GM19351 (cell line): ENCODE results near the gene SETMAR.
"Not testable (repeated sequence)": the region's sequence is repeated elsewhere in the genome, so short reads cannot be mapped to it uniquely, and the experiment has no call there.

ENCODE experiments used
- ATAC-seq: cut with Tn5 transposase; IDR thresholded peaks from one replicate; pipeline ENCODE4 v1.9.1; 2021; ENCODE audit warnings: mild to moderate bottlenecking, moderate library complexity; ENCODE audit not compliant: unreplicated experiment

SETMAR gene

GRCh38 chr3:4313606-4314293 is 10.6 kb downstream of the SETMAR start:
- ATAC-seq, result no peak

DNA sequence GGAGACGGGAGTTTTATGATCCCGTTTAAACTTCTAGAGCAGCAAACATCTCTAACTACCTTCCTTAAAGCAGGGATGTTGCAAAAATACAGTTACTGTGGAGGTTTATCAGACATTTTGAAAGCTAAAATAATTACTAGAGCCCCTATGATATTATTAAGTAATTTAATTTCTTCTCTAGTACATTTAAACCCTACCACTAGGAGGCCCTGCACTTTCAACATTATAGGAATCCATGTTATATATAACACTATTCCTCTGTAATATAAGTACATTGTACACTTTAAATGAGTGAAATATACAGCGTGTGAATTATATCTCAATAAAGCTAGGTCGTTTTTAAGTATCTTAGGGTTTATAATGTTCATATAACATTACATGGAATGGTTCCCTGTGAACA is 11.5 kb downstream of the SETMAR start:
- ATAC-seq, result no peak

DNA sequence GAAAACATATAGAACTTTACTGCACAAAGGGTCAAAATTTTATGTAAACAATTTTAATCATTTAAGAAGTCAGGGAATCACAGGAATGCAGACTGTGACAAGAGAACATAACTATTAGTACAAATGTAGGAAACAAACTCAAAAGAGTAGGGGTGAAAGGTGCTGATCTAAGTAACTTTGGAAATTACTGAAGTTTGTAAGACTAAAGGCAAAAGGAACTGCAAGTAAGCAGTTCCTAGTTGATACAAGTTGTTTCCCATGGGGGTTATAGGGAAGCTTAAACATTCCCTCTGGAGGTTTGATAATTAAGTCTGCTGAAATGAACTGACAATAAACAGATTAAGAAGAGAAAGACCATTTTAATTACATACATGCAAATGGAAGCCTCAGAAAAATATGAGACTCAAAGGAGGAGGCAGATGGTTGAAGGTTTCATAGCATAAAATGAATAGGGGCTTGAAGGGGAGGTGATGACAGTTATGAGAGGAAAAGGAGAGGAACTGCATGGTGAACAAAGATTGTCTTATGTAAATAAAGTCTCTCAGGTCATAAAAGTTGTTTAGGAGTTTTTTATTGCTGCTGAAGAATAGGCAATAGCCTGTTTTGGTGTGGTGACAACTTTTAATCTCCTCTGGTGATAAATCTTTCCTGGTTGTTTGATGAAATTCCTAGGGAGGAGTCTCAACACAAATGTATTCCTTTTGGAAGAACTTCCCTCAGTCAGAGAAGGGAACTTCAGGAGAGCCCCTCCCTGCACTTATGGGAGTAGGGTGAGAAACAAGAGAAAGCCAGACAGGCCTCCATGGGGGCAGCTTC is 17.1 kb downstream of the SETMAR start:
- ATAC-seq, result no peak

GRCh38 chr3:4321732-4322131 is 18.6 kb downstream of the SETMAR start:
- ATAC-seq, result no peak

GRCh38 chr3:4322635-4323034 is 19.5 kb downstream of the SETMAR start:
- no peak for ATAC-seq

GRCh38 chr3:4323246-4324027 is 20.3 kb downstream of the SETMAR start:
- ATAC-seq, result no peak

DNA sequence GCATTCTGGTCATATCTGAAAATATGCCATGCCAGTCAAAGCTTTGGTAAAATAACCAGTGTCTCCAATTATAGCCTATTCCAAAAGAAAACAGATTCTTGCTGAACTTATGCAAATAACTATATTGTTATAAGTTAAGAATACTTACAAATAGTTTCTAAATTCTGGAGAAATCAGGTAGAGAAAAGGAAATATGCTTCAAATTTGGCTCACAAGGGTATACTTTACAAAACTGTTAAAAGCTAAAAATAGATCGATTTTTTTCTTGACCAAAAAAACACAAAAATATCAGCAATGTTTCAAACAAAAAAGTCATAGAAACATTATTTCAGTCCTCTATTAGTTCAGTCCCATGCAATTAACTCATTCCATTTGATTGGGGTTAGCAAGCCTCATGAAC is 23.7 kb downstream of the SETMAR start:
- ATAC-seq, result no peak

- ATAC-seq, result not testable (repeated sequence)
Observed at GRCh38 chr3:4329806-4330205, 26.6 kb downstream of the SETMAR start.

DNA sequence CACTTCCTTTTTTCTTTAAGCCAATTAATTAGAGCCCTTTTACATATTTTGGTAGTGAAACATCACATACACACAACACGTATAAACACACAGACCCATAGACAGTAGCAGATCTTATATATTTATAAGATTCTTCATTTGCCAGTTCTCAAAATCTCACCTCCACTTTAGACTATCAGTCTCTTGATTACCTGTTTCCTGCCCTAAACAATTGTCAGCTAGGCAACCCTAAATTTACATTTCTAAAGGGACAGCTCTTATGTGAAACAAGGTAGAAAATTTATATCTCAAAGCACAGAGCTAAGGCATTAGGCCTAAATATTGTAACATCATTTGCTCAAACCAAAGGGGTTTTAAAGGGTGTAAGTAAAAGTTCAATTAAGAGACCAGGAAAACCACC is 28.9 kb downstream of the SETMAR start:
- ATAC-seq, result no peak

- ATAC-seq, result no peak
Observed at GRCh38 chr3:4332574-4332973, 29.4 kb downstream of the SETMAR start.

GRCh38 chr3:4332991-4333390 is 29.8 kb downstream of the SETMAR start:
- no peak for ATAC-seq

GRCh38 chr3:4334548-4334947 is 31.4 kb downstream of the SETMAR start:
- no peak for ATAC-seq

DNA sequence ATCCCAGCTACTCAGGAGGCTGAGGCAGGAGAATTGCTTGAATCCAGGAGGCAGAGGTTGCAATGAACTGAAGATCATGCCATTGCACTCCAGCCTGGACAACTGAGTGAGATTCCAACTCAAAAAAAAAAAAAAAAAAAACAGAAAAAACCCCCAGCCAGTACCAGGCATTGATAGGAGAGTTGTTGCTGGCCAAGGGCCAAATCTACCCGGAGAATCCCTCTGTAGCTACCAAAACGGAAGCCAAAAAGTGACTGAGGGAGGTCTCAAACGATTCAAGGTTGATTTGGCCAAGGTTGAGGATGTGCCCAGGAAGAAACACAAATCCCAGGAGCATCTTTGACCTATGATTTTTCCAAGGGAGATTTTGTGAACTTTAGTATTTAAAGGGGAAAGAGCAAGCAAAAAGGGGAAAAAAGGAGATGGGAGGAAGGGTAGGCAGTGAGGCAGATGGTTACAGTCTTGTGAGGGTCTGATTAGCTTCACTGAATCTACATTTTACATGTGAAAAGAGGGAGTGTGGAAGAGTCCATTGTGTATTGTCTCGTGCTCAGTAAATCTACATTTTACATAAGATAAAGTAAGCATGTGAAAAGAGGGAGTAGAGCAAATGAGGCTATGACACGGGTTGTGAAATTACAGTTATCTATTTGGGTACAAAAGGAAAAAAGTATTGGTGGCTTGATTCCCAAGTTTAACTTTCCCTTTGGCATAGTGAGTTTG is 32.8 kb downstream of the SETMAR start:
- ATAC-seq, result no peak

- ATAC-seq, result no peak
Observed at GRCh38 chr3:4336850-4337546, 33.8 kb downstream of the SETMAR start.

GRCh38 chr3:4338751-4339150 is 35.6 kb downstream of the SETMAR start:
- ATAC-seq, result no peak

- no peak for ATAC-seq
Observed at GRCh38 chr3:4340077-4340410, 36.9 kb downstream of the SETMAR start.

GRCh38 chr3:4340411-4341335 is 37.5 kb downstream of the SETMAR start:
- ATAC-seq, result no peak

DNA sequence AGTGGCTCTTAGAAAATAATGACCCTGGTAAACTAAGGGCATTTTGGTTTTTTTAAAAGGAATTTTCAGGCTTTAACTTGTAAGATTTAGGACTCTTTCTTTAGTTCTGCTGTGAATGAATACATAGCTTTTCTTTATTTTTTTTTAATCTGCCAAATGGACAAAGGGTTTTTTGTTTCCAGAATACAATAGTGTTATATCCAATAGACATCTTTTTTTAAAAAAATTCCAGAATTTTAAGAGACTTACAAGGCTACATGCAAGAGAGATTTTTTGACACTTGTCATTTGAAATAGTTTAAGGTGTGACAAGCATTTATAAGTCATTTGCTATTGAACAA is 38.1 kb downstream of the SETMAR start:
- no peak for ATAC-seq

DNA sequence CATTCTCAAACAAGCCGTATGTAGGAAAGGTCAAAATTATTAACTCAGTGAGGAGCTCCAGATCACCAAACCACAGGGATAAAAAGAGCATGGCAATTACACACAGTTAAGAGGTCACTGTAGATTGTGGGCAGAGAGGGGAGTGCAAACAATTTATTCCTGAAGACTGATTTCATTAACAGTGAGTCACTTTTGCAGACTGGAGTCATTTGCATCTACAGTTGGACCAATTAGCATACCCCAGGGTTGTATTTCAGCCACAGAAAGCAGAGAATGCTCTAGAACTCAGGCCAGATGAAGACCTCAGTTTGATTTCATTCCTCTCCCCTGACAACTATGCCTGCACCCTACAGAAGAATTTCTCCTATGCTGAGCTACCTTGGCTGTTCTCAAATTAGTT is 40.1 kb downstream of the SETMAR start:
- no peak for ATAC-seq

DNA sequence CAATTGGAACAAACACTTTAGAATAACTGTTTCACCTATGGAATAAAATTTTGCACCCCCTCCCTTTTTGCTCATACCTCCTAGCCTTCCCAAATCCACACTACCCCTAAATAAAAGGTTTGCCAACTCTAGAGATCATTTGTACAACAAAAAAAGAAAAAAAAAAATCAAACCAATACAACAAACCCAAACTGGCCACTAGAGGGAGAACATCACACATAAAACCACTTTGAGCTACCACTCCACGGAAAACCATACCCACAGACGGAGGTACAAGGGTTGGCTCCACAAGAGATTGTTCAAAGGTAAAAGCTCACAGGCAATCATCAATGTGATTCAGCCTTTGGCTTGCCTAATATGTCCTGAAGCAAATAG is 47.6 kb downstream of the SETMAR start:
- peak; percentile 87 for ATAC-seq
